SU-DHL-6 (cell line): ENCODE measurements around the gene DAAM1.

Experiments
- H2AFZ ChIP-seq: fragments of 200-600 bp; sonication (generic); 2 replicates; pipeline ENCODE4 v1.6.1; 2014; ENCODE audit warnings: low read depth, mild to moderate bottlenecking, moderate library complexity, mixed read lengths, antibody characterized with exemption, low read length; ENCODE audit not compliant: severe bottlenecking
- H3F3A ChIP-seq: fragments of 200-600 bp; shearing (Covaris generic); 2 replicates; pipeline ENCODE4 v1.6.0; 2016; ENCODE audit warnings: antibody characterized with exemption, mild to moderate bottlenecking; ENCODE audit not compliant: insufficient read depth
- H3K27ac ChIP-seq: fragments of 200-600 bp; sonication (generic); 2 replicates; pipeline ENCODE4 v1.5.1; 2016; ENCODE audit warnings: low read depth, mild to moderate bottlenecking, low read length, moderate library complexity, mixed read lengths
- H3K27me3 ChIP-seq: fragments of 200-600 bp; sonication (generic), shearing (Covaris generic); 2 replicates; pipeline ENCODE4 v1.6.0; 2014; ENCODE audit warnings: mild to moderate bottlenecking, low read length
- H3K36me3 ChIP-seq: fragments of 200-600 bp; sonication (generic); 2 replicates; pipeline ENCODE4 v1.6.1; 2014; ENCODE audit warnings: mild to moderate bottlenecking, low read length, mixed read lengths
- H3K4me2 ChIP-seq: fragments of 300-600, 200-600 bp; shearing (Covaris generic), sonication (generic); 2 replicates; pipeline ENCODE4 v1.6.0; 2014; ENCODE audit warnings: low read length, low read depth, mild to moderate bottlenecking; ENCODE audit not compliant: poor library complexity, severe bottlenecking
- H3K4me3 ChIP-seq: fragments of 200-600 bp; sonication (generic); 2 replicates; pipeline ENCODE4 v1.5.1; 2014; ENCODE audit warnings: antibody characterized with exemption, low read length, mild to moderate bottlenecking, mixed read lengths; ENCODE audit not compliant: insufficient read depth, poor library complexity, severe bottlenecking
- H3K79me2 ChIP-seq: fragments of 200-600 bp; sonication (generic); 2 replicates; pipeline ENCODE4 v1.6.1; 2014; ENCODE audit warnings: mild to moderate bottlenecking, low read length, moderate library complexity; ENCODE audit not compliant: insufficient read depth
- H3K9ac ChIP-seq: fragments of 200-600 bp; sonication (generic); 2 replicates; pipeline ENCODE4 v1.7.0; 2014; ENCODE audit warnings: mild to moderate bottlenecking, low read length
- H3K9me2 ChIP-seq: fragments of 200-600 bp; sonication (generic); replicated peaks from 2 replicates; pipeline ENCODE4 v1.6.1; 2014; ENCODE audit warnings: low read length; ENCODE audit not compliant: insufficient read depth
- H3K9me3 ChIP-seq: fragments of 200-600 bp; sonication (generic); 2 replicates; pipeline ENCODE4 v1.6.1; 2014; ENCODE audit warnings: low read length, mixed read lengths; ENCODE audit not compliant: insufficient read depth
- H4K20me1 ChIP-seq: fragments of 200-600 bp; sonication (generic); 2 replicates; pipeline ENCODE4 v1.6.1; 2014; ENCODE audit warnings: low read depth, mild to moderate bottlenecking, antibody characterized with exemption, low read length, moderate library complexity, mixed read lengths
- CTCF ChIP-seq: fragments of 200-600 bp; sonication (generic); IDR thresholded peaks from one replicate; pipeline ENCODE4 v1.5.1; 2017; ENCODE audit warnings: antibody characterized with exemption, mild to moderate bottlenecking, low read length, moderate library complexity; ENCODE audit not compliant: insufficient read depth, poor library complexity, severe bottlenecking
- EZH2phosphoT487 ChIP-seq: fragments of 200-600 bp; sonication (generic), shearing (Covaris generic); conservative IDR thresholded peaks from 2 replicates; pipeline ENCODE4 v1.6.1; 2018; ENCODE audit warnings: mild to moderate bottlenecking, antibody characterized with exemption, low read length, moderate library complexity, mixed read lengths

Gene DAAM1

GRCh38 chr14:59297071-59297776 lies 108.8 kb downstream of the DAAM1 start:
- Histone ChIP-seq H3K36me3 (peaks cover 4% of the 10 kb centered on the region; the same call in 1 of the 2 replicates), H3K27me3 (no peaks in the 10 kb centered on the region), H4K20me1 (no peaks in the 10 kb centered on the region), H3K79me2 (peaks cover 19% of the 10 kb centered on the region; the same call in 1 of the 2 replicates), H3F3A (peaks cover 33% of the 10 kb centered on the region; the same call in 1 of the 2 replicates), H3K27ac (peak overlapping the region; percentile 89; the same call in 1 of the 2 replicates), H3K4me2 (peak overlapping the region; percentile 39), H3K4me3 (no peak overlapping the region), H2AFZ (no peak overlapping the region), H3K9ac (no peak overlapping the region), H3K9me3 (no peaks in the 10 kb centered on the region), H3K9me2 (no peaks in the 10 kb centered on the region)
- TF ChIP-seq CTCF (no peak), EZH2phosphoT487 (no peak)

GRCh38 chr14:59299731-59300130 lies 111.3 kb downstream of the DAAM1 start:
- no peak for TF ChIP-seq CTCF
- no peak for TF ChIP-seq EZH2phosphoT487
- H4K20me1 ChIP-seq: no peaks in the 10 kb centered on the region
- H3K27me3 ChIP-seq: no peaks in the 10 kb centered on the region
- H3K9ac ChIP-seq: peak overlapping the region; percentile 41
- peaks cover 28% of the 10 kb centered on the region for H3K79me2 ChIP-seq
- H3K4me3 ChIP-seq: no peak overlapping the region
- H3K9me2 ChIP-seq: no peaks in the 10 kb centered on the region
- peak overlapping the region; percentile 89 for H3K27ac ChIP-seq
- no peaks in the 10 kb centered on the region for H3K36me3 ChIP-seq
- peaks cover 33% of the 10 kb centered on the region; the same call in 1 of the 2 replicates for H3F3A ChIP-seq
- H3K9me3 ChIP-seq: no peaks in the 10 kb centered on the region
- H3K4me2 ChIP-seq: peak overlapping the region; percentile 79
- H2AFZ ChIP-seq: no peak overlapping the region

GRCh38 chr14:59301354-59301753 lies 112.9 kb downstream of the DAAM1 start:
- H3K4me3 ChIP-seq: peak overlapping the region; percentile 30
- H4K20me1 ChIP-seq: no peaks in the 10 kb centered on the region
- H3K27ac ChIP-seq: peak overlapping the region; percentile 89
- H2AFZ ChIP-seq: no peak overlapping the region
- peak overlapping the region; percentile 52 for H3K9ac ChIP-seq
- peak overlapping the region; percentile 79 for H3K4me2 ChIP-seq
- TF ChIP-seq CTCF (no peak), EZH2phosphoT487 (no peak)
- no peaks in the 10 kb centered on the region for H3K9me2 ChIP-seq
- peaks cover 33% of the 10 kb centered on the region; the same call in 1 of the 2 replicates for H3F3A ChIP-seq
- peaks cover 32% of the 10 kb centered on the region for H3K79me2 ChIP-seq
- H3K36me3 ChIP-seq: no peaks in the 10 kb centered on the region
- no peaks in the 10 kb centered on the region for H3K27me3 ChIP-seq
- H3K9me3 ChIP-seq: no peaks in the 10 kb centered on the region
